Head of caudate nucleus (tissue), 42 donors: ENCODE data around the gene HOXD8.

Source experiments
- DNase-seq, 42 donors: peaks; one replicate each; pipeline versions ENCODE4 v3.0.0 to v3.0.0-alpha.2; 2020 to 2021; ENCODE audit warnings: mixed read lengths in 7 of 42
- intact Hi-C: fragments of 100-400 bp; cut with DNase I; formaldehyde crosslinking; loops from one replicate; pipeline ENCODE4 v1.15.0; 2022

Gene HOXD8

DNA sequence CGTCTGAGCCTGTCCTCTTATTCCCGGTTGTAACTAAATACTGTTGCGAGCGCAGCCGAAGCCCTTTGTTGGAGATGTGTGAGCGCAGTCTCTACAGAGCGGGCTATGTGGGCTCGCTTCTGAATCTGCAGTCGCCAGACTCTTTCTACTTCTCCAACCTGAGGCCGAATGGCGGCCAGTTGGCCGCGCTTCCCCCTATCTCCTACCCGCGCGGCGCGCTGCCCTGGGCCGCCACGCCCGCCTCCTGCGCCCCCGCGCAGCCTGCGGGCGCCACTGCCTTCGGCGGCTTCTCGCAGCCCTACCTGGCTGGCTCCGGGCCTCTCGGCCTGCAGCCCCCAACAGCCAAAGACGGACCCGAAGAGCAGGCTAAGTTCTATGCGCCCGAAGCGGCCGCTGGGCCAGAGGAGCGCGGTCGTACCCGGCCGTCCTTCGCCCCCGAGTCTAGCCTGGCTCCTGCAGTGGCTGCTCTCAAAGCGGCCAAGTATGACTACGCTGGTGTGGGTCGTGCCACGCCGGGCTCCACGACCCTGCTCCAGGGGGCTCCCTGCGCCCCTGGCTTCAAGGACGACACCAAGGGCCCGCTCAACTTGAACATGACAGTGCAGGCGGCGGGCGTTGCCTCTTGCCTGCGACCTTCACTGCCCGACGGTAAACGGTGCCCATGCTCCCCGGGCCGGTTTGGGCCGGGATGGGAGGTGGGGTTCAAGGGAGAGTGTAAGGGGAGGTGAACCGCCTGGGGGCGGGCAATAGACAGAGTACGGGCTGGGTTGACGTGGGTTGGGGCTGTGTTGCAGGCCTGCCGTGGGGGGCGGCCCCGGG lies 29.6 kb upstream of the HOXD8 start, which contains the start of gene HOXD12:
Gene HOXD12, plus strand, starts transcription at position 68 of the 819 bp plus-strand sequence. Its CDS starts 7 bp downstream, at position 75.
- DNase-seq: no peak
- intact Hi-C loops: loop anchor here (10.0 kb wide), 1 partner anchor 735 kb away; no protein-coding TSS in a partner anchor

- DNase-seq: peak in 1 of 42 donors; percentile 1
- intact Hi-C loops: no loop called here
Observed at GRCh38 chr2:176100547-176101140, 28.9 kb upstream of the HOXD8 start.

DNA sequence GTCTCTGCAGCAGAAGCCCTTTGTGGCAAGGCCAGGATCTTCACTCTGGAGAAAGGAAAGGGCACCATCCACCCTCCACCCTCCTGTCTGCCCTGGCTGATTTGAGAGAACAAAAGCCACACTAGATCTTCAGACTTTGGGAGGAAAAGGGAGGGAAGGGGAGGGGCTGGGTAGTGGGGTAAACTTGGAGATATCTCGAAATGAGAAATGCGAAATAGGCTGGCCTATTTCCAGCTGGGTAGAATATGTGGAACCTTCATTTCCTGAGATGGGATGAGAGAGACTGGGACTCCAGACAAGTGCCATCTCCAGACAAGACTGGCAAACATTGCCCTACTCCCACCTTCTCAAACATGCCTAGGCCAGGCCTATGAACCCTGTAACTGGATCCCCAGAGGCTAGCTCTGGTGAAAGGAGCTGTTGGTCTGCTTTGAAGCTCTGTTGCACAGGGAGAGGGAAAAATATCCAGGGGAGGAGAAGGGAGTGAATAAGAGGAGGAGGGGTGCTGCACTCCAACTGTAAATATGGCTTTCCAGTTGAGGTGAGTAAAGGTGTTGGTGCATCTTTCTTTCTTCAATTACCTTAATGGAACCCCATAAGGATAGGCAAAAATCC lies 28.2 kb upstream of the HOXD8 start:
- intact Hi-C loops: no loop called here

DNA sequence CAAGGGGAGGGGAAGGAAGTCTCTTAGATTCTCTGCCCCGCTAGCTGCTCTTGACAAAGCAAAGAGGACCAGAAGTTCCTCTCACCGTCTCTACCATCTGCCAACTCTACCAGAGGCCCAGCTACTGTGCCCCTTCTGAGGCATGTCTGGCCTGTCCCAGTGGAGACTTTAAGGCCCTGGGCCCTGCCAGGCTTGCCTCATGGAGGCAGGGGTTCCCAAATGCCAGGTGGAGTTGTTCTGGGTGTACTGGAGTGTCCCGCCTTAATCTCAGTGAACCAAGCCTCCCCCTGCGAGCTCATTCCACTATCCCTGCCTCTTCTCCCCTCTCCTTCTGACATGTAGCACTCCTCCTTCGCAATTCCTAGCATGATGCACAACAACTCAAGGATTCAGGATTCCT lies 27.7 kb upstream of the HOXD8 start:
- intact Hi-C loops: no loop called here
- DNase-seq: no peak

More for the DNA sequence above, 28.2 kb upstream of the HOXD8 start:
- no peak for DNase-seq

- no peak for DNase-seq
- intact Hi-C loops: no loop called here
Observed at GRCh38 chr2:176102309-176102866, 27.1 kb upstream of the HOXD8 start.

DNA sequence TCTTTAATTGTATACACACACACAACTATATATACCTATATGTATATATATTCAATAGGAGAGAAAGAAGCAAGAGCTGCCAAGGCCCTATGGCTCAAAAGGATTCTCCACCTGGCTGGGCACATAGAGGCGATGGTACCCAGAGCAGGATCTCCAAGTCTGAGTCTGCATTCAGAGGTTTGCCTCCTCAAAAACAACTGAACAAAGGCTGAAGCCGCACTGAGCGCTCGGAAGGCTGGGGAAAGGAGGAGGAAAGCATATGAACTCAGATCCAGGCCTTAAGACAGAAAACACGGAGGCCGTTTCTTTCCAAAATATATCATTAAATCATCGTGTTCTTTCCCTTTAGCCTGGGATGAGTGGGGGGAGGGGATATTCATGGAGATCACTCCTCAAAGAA lies 26.3 kb upstream of the HOXD8 start:
- no peak for DNase-seq

DNA sequence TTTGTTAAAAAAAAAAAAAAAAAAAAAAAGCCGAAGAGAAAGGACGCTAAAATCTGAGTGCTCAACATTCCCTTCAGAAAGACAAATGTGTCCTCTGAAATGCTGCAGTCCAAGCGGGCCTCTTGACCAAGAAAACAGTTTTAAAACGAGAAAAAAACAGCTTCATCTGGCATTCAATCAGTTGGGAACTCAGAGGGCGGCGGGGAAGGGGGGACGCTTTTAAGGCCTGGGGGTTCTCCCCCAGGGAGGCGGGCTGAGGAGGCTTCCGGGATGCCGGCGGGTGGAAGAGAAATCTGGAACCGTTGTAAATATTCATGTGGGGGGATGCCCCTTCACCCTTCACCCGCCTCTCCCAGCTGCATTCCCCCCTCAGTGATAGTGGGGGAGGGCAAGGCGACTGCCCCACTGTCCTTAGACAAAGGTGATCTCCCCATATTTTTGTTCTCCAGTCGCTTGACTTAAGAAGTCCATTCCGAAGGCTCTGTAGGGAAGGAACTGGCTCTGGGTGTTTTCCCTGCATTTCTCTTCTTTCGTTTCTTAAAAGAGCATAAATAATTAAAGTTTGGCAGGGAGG lies 25.7 kb upstream of the HOXD8 start:
- intact Hi-C loops: no loop called here
- DNase-seq: no peak

More for the DNA sequence above, 26.3 kb upstream of the HOXD8 start:
- intact Hi-C loops: no loop called here

- intact Hi-C loops: no loop called here
- no peak for DNase-seq
Observed at GRCh38 chr2:176104316-176105077, 25.0 kb upstream of the HOXD8 start.

DNA sequence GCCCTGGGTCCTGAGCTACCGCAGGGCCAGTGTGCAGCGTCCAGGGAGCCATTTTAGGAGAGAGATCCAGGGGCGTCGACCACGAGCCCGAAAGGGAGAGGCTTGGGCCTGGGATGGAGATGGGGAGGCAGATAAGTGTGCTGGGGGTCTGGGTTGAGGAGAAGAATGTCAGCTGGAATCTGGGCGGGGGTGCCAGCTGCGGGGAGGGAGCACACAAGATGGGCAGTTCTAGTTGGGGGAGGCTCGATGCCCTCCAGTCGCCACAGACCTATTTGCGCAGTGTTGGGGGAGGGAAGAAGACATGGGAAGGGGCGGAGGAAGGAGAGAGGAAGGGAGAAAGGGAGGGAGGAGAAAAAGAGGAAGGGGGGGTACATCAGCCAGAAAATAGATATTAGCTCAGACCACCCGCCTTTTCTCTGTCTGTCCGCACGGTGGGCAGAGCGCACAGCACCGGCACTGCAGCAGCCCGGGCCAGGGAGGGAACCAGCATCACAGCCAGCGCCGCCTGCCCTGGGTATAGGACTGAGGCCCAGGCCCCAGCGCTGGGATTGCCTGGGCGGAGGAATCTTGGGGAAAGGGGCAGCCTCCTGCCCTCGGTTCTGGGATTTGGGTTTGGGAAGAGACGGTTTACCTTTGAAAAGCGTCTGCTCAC lies 24.3 kb upstream of the HOXD8 start:
- no peak for DNase-seq
- intact Hi-C loops: no loop called here

DNA sequence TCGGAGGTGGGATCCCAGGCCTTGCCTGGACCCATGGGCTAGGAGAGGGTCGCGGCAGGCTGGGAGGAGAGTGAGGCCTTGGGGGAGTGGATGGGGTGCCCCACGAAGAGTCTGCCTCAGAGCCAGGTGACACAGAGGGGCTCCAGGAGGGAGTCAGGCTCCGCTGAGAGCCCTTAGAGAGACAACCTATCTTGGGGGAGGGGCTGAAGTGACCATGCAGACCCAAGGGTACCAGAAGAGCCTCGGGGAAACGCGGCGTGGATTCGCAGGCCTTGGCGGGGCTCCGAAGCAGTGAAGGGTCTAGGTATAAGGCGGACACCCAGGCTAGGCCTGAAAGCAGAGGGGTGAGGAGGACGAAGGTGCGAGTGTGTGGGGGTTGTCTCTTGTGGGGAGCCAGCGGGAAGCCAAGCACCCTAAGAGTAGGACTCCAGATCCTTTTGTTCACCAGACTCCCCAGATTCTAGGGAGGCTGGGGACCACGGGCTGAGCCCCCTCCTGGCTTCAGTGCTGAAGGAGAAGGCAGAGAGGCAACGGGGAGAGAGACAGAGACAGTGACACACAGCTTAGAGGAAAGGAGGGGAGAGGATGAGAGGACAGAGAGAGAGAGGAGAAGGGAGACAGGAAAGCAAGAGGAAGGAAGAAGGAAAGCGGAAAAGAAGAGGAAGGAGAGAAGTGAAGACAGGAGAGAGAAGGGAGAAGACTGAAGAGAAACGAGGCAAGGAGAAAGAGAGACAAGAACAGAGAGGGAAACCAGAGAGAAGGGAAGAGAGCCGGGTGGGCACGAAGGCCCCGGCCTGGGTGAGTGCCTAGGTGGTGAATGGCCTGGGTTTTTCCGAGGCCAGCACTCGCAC lies 23.6 kb upstream of the HOXD8 start:
- intact Hi-C loops: no loop called here
- no peak for DNase-seq

DNA sequence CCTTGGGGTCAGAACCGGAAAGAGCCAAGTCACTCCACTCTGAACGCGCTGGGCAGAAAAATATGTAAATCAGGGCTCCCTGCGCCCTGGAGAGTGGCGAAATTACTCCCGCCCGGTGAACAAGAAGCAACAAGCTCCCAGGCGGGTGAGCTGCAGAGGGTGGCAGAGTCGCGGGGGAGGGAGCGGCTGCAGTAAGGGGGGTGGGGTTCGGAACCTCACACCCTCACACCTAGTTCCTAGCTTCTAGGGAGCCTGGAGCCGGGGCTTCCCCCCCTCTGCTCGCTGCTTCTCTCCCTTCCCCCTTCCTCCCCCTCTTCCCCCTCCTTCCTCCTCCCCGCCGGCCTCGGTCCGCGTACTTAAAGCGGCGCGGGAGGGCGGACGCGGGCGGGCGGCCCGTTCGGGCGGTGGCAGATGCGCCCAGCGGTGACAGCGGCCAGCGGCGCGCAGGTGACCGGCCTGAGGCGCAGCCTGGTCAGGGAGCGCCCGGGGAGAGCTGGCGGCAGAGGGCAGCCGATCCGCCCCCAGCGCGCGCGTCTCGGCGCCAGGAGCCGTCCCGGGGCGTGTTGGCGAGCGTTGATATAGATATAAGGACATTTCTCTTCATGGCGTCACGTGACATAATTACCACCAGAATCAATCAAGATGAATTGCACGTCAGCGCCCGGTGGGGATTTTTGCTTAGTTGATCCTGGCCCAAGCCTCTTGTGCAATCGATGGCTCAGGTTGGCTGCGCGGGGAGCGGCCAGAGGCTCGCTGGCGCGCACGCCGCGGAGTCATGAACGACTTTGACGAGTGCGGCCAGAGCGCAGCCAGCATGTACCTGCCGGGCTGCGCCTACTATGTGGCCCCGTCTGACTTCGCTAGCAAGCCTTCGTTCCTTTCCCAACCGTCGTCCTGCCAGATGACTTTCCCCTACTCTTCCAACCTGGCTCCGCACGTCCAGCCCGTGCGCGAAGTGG lies 22.6 kb upstream of the HOXD8 start, which contains the start of gene HOXD11:
Gene HOXD11, plus strand, starts transcription at position 700 of the 959 bp plus-strand sequence. Its CDS starts 76 bp downstream, at position 776.
- intact Hi-C loops: no loop called here

DNA sequence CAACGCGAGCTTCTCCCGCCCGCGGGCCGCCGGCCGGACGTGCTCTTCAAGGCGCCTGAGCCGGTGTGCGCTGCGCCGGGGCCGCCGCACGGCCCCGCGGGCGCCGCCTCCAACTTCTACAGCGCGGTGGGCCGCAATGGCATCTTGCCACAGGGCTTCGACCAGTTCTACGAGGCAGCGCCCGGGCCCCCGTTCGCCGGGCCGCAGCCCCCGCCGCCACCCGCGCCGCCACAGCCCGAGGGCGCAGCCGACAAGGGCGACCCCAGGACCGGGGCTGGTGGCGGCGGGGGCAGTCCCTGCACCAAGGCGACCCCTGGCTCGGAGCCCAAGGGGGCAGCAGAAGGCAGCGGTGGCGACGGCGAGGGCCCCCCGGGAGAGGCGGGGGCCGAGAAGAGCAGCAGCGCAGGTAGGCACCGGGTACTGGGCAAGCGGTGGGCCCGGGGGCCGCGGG lies 21.7 kb upstream of the HOXD8 start:
- intact Hi-C loops: no loop called here
- DNase-seq: no peak

More for the DNA sequence above, 22.6 kb upstream of the HOXD8 start, which contains the start of gene HOXD11:
- peak in 1 of 42 donors; percentile 32 for DNase-seq

DNA sequence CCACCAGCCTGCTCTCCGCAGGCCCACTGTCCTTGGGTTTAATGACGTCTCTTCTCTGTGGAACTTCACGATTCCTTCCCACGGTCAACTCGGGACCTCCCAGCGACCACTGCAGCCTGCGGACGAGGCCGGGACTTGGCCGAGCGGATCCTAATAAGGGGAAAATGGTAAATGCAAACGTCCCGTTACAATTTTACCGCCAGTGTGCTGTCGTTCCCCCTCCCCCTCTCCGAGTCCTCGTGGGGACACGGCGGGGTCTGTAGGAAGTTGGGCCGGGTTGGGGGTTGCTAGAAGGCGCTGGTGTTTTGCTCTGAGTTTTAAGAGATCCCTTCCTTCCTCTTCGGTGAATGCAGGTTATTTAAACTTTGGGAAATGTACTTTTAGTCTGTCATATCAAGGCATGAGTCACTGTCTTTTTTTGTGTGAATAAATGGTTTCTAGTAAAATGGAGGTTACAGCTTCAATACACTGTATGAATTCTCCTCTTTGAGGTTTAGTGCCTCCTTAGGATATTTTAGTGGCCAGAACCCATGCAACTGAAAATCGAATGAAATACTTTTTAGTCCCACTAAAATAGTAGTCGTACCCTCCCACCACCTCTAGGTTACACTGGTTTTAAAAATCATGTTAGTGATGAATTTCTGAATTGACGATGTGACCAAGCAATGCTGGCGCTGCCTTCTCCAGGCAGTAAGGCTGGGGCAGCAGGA lies 20.2 kb upstream of the HOXD8 start:
- intact Hi-C loops: no loop called here
- no peak for DNase-seq

DNA sequence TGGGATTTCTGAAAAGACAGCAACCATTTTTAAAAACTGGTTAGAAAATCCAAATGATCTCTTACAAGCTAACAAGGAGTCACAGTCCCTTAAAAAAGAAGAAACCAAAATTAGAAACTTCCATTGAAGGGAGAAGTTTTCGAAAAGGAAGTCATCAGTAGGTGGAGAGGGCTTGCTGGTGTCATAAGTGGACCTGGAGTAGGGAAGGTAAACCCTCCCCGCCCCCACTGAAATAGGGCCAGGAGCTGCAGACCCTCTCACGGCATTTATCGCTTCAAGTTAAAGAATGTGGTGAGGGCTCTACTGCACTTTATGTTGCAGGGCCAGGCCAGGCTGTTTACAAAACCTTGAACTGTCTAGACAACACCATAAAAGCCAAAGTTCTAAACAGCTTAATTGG lies 19.6 kb upstream of the HOXD8 start:
- intact Hi-C loops: no loop called here
- DNase-seq: no peak
